Measurements from ENCODE around the gene BHLHA15. TPM values are rescaled to one million over a fixed set of nuclear protein-coding genes. Genes with fewer than 3 reads are reported as not detected.

BHLHA15 gene
- total and polyA plus RNA-seq, 2 of the 8 experiments (the other 6 are each of a cell fraction or from before 2014, with no cell fraction given), result 1.1 to 2.7 TPM

DNA sequence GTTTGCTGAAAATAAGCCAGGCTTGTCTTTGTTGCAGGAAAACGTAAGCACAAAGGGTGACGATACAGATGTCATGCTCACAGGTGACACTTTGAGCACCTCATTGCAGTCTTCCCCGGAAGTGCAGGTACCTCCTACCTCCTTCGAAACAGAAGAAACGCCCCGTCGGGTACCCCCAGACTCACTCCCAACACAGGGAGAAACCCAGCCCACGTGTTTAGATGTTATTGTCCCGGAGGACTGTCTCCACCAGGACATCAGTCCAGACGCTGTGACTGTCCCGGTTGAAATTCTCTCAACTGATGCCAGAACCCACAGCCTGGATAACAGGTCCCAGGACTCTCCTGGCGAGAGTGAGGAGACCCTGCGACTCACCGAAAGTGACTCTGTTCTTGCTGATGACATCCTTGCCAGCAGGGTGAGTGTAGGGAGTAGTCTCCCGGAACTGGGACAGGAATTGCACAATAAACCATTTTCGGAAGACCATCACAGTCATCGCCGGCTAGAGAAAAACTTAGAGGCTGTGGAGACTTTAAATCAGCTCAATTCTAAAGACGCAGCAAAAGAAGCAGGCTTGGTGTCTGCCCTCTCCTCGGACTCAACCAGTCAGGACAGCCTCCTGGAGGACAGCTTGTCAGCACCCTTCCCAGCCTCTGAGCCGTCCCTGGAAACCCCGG lies 18.3 kb upstream of the BHLHA15 start:
- Histone ChIP-seq H3K56ac (replicated peaks; ENCODE audit: insufficient read length, low read depth, low read length) (no peak overlapping the region), H3K14ac (ENCODE audit: insufficient read length) (no peak overlapping the region), H3K18ac (ENCODE audit: extremely low read depth, low read length) (no peak overlapping the region), H2BK120ac (replicated peaks; ENCODE audit: low read depth, low read length) (no peak overlapping the region), H2AFZ (ENCODE audit: low read length) (no peak overlapping the region), H3K27me3 (replicated peaks in 1 of 4; ENCODE audit: control insufficient read depth in 3 of 4, extremely low read depth in 1 of 4, insufficient read depth in 3 of 4, low read length in 3 of 4) (no peaks in the 10 kb centered on the region), H4K91ac (replicated peaks; ENCODE audit: insufficient read length, low read length) (no peak overlapping the region), H4K5ac (ENCODE audit: insufficient read length, low read depth, low read length) (no peak overlapping the region), H3K9ac (replicated peaks in 1 of 4; ENCODE audit: extremely low read depth in 1 of 4, low read depth in 3 of 4, low read length in 3 of 4) (no peak overlapping the region), H2BK5ac (ENCODE audit: low read depth, low read length) (no peak overlapping the region), H3K27ac (ENCODE audit: low read depth, low read length) (no peak overlapping the region), H3K4me3 (ENCODE audit: extremely low read depth in 1 of 4, insufficient read depth in 2 of 4, low read depth in 3 of 4, low read length in 4 of 4) (no peak overlapping the region), H3K79me1 (ENCODE audit: low read depth, low read length) (peaks cover 2% of the 10 kb centered on the region; the same call in 1 of the 2 replicates), H2BK12ac (ENCODE audit: low read depth, low read length) (no peak overlapping the region), H4K8ac (ENCODE audit: extremely low read depth, insufficient read depth, low read length) (no peak overlapping the region), H3K9me3 (ENCODE audit: insufficient read depth in 2 of 2, low read depth in 1 of 2, low read length in 1 of 2) (no peaks in the 10 kb centered on the region), H2BK20ac (ENCODE audit: low read length) (no peak overlapping the region), H2AK5ac (ENCODE audit: low read depth, low read length) (no peak overlapping the region), H3K79me2 (ENCODE audit: control insufficient read depth in 1 of 2, insufficient read depth in 2 of 2, low read length in 2 of 2) (no peaks in the 10 kb centered on the region), H3K36me3 (ENCODE audit: control insufficient read depth in 2 of 4, insufficient read depth in 4 of 4, low read length in 3 of 4) (peaks cover 6 to 41% (median 27%) of the 10 kb centered on the region in 4 experiments; a peak in 7 of 8 replicates), H3K23ac (ENCODE audit: insufficient read length) (no peak overlapping the region), H3K4ac (replicated peaks; ENCODE audit: insufficient read length, low read depth, low read length) (no peak overlapping the region), H3K4me2 (ENCODE audit: insufficient read depth in 1 of 2, low read depth in 2 of 2, low read length in 2 of 2) (no peak overlapping the region), H3K23me2 (ENCODE audit: low read depth, low read length) (no peaks in the 10 kb centered on the region), H3K4me1 (replicated peaks in 1 of 4; ENCODE audit: control insufficient read depth in 3 of 4, insufficient read depth in 4 of 4, low read length in 3 of 4) (no peaks in the 10 kb centered on the region), H2BK15ac (ENCODE audit: low read length) (no peak overlapping the region), H4K20me1 (replicated peaks in 1 of 2; ENCODE audit: control insufficient read depth in 1 of 2, insufficient read depth in 2 of 2, low read length in 2 of 2) (peaks cover 2 to 14% of the 10 kb centered on the region in 2 experiments)
- no peak for FAIRE-seq
- TF ChIP-seq POU5F1 (IDR thresholded peaks at IDR 0.05; ENCODE audit: low read depth, low read length) (no peak), RXRA (IDR thresholded peaks at IDR 0.05; ENCODE audit: insufficient read depth, low read depth, low read length) (no peak), FOSL1 (IDR thresholded peaks at IDR 0.05; ENCODE audit: insufficient read depth, low read depth, low read length) (no peak), CHD2 (IDR thresholded peaks at IDR 0.05; ENCODE audit: low read length) (no peak), ASH2L (IDR thresholded peaks at IDR 0.05; ENCODE audit: low read length) (no peak), CBX5 (IDR thresholded peaks at IDR 0.05; ENCODE audit: low read depth, low read length) (no peak), TBP (IDR thresholded peaks at IDR 0.05; ENCODE audit: low read depth, low read length) (no peak), GTF2F1 (IDR thresholded peaks at IDR 0.05; ENCODE audit: borderline replicate concordance, low read depth, low read length) (no peak), BCL11A (IDR thresholded peaks at IDR 0.05; ENCODE audit: low read depth in 2 of 2, low read length in 2 of 2) (no peak)
- TF ChIP-seq, protein P1, sequence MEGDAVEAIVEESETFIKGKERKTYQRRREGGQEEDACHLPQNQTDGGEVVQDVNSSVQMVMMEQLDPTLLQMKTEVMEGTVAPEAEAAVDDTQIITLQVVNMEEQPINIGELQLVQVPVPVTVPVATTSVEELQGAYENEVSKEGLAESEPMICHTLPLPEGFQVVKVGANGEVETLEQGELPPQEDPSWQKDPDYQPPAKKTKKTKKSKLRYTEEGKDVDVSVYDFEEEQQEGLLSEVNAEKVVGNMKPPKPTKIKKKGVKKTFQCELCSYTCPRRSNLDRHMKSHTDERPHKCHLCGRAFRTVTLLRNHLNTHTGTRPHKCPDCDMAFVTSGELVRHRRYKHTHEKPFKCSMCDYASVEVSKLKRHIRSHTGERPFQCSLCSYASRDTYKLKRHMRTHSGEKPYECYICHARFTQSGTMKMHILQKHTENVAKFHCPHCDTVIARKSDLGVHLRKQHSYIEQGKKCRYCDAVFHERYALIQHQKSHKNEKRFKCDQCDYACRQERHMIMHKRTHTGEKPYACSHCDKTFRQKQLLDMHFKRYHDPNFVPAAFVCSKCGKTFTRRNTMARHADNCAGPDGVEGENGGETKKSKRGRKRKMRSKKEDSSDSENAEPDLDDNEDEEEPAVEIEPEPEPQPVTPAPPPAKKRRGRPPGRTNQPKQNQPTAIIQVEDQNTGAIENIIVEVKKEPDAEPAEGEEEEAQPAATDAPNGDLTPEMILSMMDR (IDR thresholded peaks at IDR 0.05; ENCODE audit: control extremely low read depth in 1 of 3, insufficient read depth in 1 of 3, low read depth in 1 of 3, low read length in 3 of 3), result no peak
- 91% methylated on average over 22 of the region's 22 CpGs; no CpG with 5 or more reads in 1 of the 2 experiments for WGBS, 2 experiments (ENCODE audit: extremely low coverage in 1 of 2, insufficient coverage in 1 of 2, insufficient read length in 1 of 2, insufficient replicate concordance in 2 of 2, low coverage in 1 of 2, low lambda C conversion rate in 2 of 2, missing lambda C conversion rate in 1 of 2)
- ChIA-PET CTCF (ENCODE audit: partially characterized antibody) (interaction anchor here (0.9 kb wide), 1 partner anchor 356 kb away, joined by 3 read pairs; no protein-coding TSS in a partner anchor), POLR2A (ENCODE audit: partially characterized antibody) (interaction anchor here (0.6 kb wide), 1 partner anchor 1366 kb away, joined by 3 read pairs; the partner anchor contains the start of gene ZNF655)
- no peak for DNase-seq (ENCODE audit: low read depth in 1 of 2, low spot score in 2 of 2)

Data from H1 (cell line).